HepG2 (cell line): ENCODE measurements around the gene MTURN. TPM values are rescaled to one million over a fixed set of nuclear protein-coding genes. Genes with fewer than 3 reads are reported as not detected.

Source experiments
- polyA plus RNA-seq, 8 experiments: library from polyadenylated mRNA; depleted of rRNA in 3 of 8; stranded (reverse) in 7 of 8; unstranded in 1 of 8; fragments of >200 nt; fragmentation: Illumina TruSeq in 4 of 8; extraction: Trizol in 4 of 8; gene quantifications; 2 replicates each; pipeline versions ENCODE4 v1.2.1 to v1.2.3, GENCODE V29; 2011 to 2016; ENCODE audit warnings: low read depth in 4 of 8, missing spikeins in 1 of 8, mixed read lengths in 1 of 8; ENCODE audit not compliant: insufficient read depth in 1 of 8
- small RNA-seq, 3 experiments: library from RNA; depleted of rRNA; stranded (forward); fragments of <200 nt; gene quantifications; one replicate each; pipeline ENCODE3, GENCODE V24; 2012; ENCODE audit warnings: low read depth in 2 of 3, low replicate concordance in 1 of 3; ENCODE audit not compliant: insufficient read length in 3 of 3, insufficient read depth in 2 of 3
- total RNA-seq, 5 experiments: library from RNA; depleted of rRNA; stranded (reverse); fragments of >200 nt; fragmentation: Illumina TruSeq; extraction: Trizol; gene quantifications; 2 replicates each; pipeline ENCODE4 v1.2.3, GENCODE V29; 2016; ENCODE audit warnings: low read depth in 1 of 5

Gene MTURN
- total and polyA plus RNA-seq, 2 of the 13 experiments (the other 11 are each of a cell fraction or from before 2014, with no cell fraction given): 5.7 to 7.2 TPM

Small RNA genes lying within 50 kb of the gene (small RNA-seq; reads per million reads assigned to genes)
- 0 reads per million in 3 experiments for gene RPS27P16

Other genes with a start within 250 kb of the MTURN start
- gene SCRN1, start 145.2 kb upstream of the MTURN start, total RNA-seq (2016; rRNA removed; fragmentation: Illumina TruSeq; extraction: Trizol): 49.8 and 74.4 TPM in 2 replicates
- gene SCRN1, start 145.2 kb upstream of the MTURN start, polyA plus RNA-seq (2011; rRNA removed): 43.2 and 45.5 TPM in 2 replicates
- gene FKBP14, start 108.3 kb upstream of the MTURN start, total RNA-seq (2016; rRNA removed; fragmentation: Illumina TruSeq; extraction: Trizol): 20.2 and 32.3 TPM in 2 replicates
- gene FKBP14, start 108.3 kb upstream of the MTURN start, polyA plus RNA-seq (2011; rRNA removed): 14.2 and 20.0 TPM in 2 replicates
- 26.4 and 32.5 TPM in 2 replicates for gene PLEKHA8, start 106.6 kb upstream of the MTURN start, total RNA-seq (2016; rRNA removed; fragmentation: Illumina TruSeq; extraction: Trizol)
- 11.1 and 12.5 TPM in 2 replicates for gene PLEKHA8, start 106.6 kb upstream of the MTURN start, polyA plus RNA-seq (2011; rRNA removed)
- gene ZNRF2, start 149.6 kb downstream of the MTURN start, total RNA-seq (2016; rRNA removed; fragmentation: Illumina TruSeq; extraction: Trizol): 6.9 and 7.7 TPM in 2 replicates
- gene ZNRF2, start 149.6 kb downstream of the MTURN start, polyA plus RNA-seq (2011; rRNA removed): 2.6 and 3.5 TPM in 2 replicates